NCI-H1417 treated with DMSO at 0.1 percent for 48 hours (cell line): ENCODE data around the gene OR2AG2.

Source experiments
- DNase-seq: peaks from one replicate; lab custom pipeline; 2025; lab: John Stamatoyannopoulos, UW

The OR2AG2 gene

GRCh38 chr11:6738590-6738989, 33.2 kb downstream of the OR2AG2 start:
- no peak for DNase-seq

GRCh38 chr11:6737872-6738466, 33.8 kb downstream of the OR2AG2 start:
- DNase-seq: no peak

- no peak for DNase-seq
Measured at GRCh38 chr11:6736495-6737121, 35.2 kb downstream of the OR2AG2 start.

- DNase-seq: no peak
Measured at GRCh38 chr11:6735306-6735705, 36.5 kb downstream of the OR2AG2 start.

GRCh38 chr11:6734616-6735015, 37.2 kb downstream of the OR2AG2 start:
- DNase-seq: no peak

GRCh38 chr11:6733326-6734275, 38.2 kb downstream of the OR2AG2 start:
- no peak for DNase-seq

GRCh38 chr11:6727971-6728760, 43.6 kb downstream of the OR2AG2 start:
- DNase-seq: no peak

- no peak for DNase-seq
Measured at GRCh38 chr11:6725386-6725896, 46.3 kb downstream of the OR2AG2 start.

- no peak for DNase-seq
Measured at GRCh38 chr11:6724013-6724412, 47.8 kb downstream of the OR2AG2 start.

GRCh38 chr11:6721343-6721742, 50.4 kb downstream of the OR2AG2 start:
- DNase-seq: no peak

- no peak for DNase-seq
Measured at GRCh38 chr11:6719576-6719975, 52.2 kb downstream of the OR2AG2 start.

- DNase-seq: no peak
Measured at GRCh38 chr11:6717426-6717825, 54.4 kb downstream of the OR2AG2 start.
